ENCODE measurements around the gene CXorf38.

DNA sequence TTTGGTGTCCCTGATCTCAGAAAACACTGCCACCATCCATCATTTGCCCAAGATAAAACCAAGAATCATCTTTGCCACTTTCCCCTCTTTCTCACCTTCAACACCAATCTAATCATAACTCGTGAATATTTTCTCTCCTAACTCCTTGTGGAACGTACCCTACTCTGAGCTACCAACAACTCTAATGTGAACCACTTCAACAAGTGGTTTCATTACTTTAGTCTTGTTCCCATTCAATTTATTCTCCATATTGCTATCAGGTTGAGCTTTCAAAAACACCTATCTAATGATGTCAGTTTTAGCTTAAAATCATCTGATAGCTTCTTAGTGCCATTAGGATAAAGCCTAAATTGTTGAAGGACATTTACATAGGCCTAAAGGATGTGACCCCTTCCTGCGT is 39.8 kb upstream of the CXorf38 start:
- TF ChIP-seq CTCF (IDR thresholded peaks at IDR 0.05) (no peak), POLR2A (IDR thresholded peaks at IDR 0.05) (no peak)

Measured in uterus (tissue), 2 donors.